GM21717 (cell line): ENCODE data around the gene TTYH2.

Experiments
- ATAC-seq: cut with Tn5 transposase; IDR thresholded peaks from one replicate; pipeline ENCODE4 v1.9.1; 2021; ENCODE audit warnings: mild to moderate bottlenecking, moderate library complexity; ENCODE audit not compliant: unreplicated experiment

TTYH2 gene

GRCh38 chr17:74192950-74193781, 20.2 kb upstream of the TTYH2 start:
- no peak for ATAC-seq

- ATAC-seq: no peak
These were observed 18.7 kb upstream of the TTYH2 start for GRCh38 chr17:74194682-74195081.

- no peak for ATAC-seq
These were observed 16.6 kb upstream of the TTYH2 start for GRCh38 chr17:74196541-74197317.

- ATAC-seq: no peak
These were observed 15.6 kb upstream of the TTYH2 start for GRCh38 chr17:74197801-74198200.

- no peak for ATAC-seq
These were observed 14.7 kb upstream of the TTYH2 start for GRCh38 chr17:74198694-74199093.

- ATAC-seq: no peak
These were observed 13.9 kb upstream of the TTYH2 start for GRCh38 chr17:74199306-74200092.

GRCh38 chr17:74200112-74200511, 13.3 kb upstream of the TTYH2 start:
- no peak for ATAC-seq

- ATAC-seq: no peak
These were observed 12.1 kb upstream of the TTYH2 start for GRCh38 chr17:74201250-74201649.

- no peak for ATAC-seq
These were observed 11.4 kb upstream of the TTYH2 start for GRCh38 chr17:74201948-74202347.

GRCh38 chr17:74202938-74203337, 10.4 kb upstream of the TTYH2 start:
- ATAC-seq: no peak

GRCh38 chr17:74203439-74204240, 9.7 kb upstream of the TTYH2 start, which contains the start of gene RPL38:
RPL38 (plus strand) TSS chr17:74203678; CDS start chr17:74203956, 278 bp downstream.
- ATAC-seq: peak; percentile 78

GRCh38 chr17:74204474-74204873, 8.9 kb upstream of the TTYH2 start:
- no peak for ATAC-seq

- ATAC-seq: no peak
These were observed 8.1 kb upstream of the TTYH2 start for GRCh38 chr17:74205274-74205673.

- no peak for ATAC-seq
These were observed 7.0 kb upstream of the TTYH2 start for GRCh38 chr17:74206332-74206818.

GRCh38 chr17:74210191-74211140, 2.9 kb upstream of the TTYH2 start:
- no peak for ATAC-seq

- ATAC-seq: no peak
These were observed 2.0 kb upstream of the TTYH2 start for GRCh38 chr17:74211141-74211911.

- ATAC-seq: no peak
These were observed 1.5 kb upstream of the TTYH2 start for GRCh38 chr17:74211912-74212208.

GRCh38 chr17:74212209-74212912, 1.0 kb upstream of the TTYH2 start:
- peak; percentile 5 for ATAC-seq
